ENCODE measurements around the gene KIR3DL3.
"Not testable (repeated sequence)": the region's sequence is repeated elsewhere in the genome, so short reads cannot be mapped to it uniquely, and the experiment has no call there.

- not testable (repeated sequence) for TF ChIP-seq CTCF (conservative IDR thresholded peaks at IDR 0.05); ZFX (IDR thresholded peaks at IDR 0.05)
These were observed 26.0 kb downstream of the KIR3DL3 start for GRCh38 chr19:54750276-54750675.

All from C4-2B (cell line).